ENCODE measurements around the gene DEK.

GRCh38 chr6:18209539-18210197 lies 54.7 kb downstream of the DEK start:
- no peak for TF ChIP-seq CTCF (IDR thresholded peaks at IDR 0.05; ENCODE audit: insufficient read depth, low read length)
- TF ChIP-seq POLR2AphosphoS5 (IDR thresholded peaks at IDR 0.05; ENCODE audit: low read depth): no peak
- no peak for TF ChIP-seq GABPA (IDR thresholded peaks at IDR 0.05; ENCODE audit: low read depth)
